Nephron progenitor cell (in vitro differentiated cells): ENCODE measurements around the gene UIMC1.

ENCODE experiments used
- DNase-seq: peaks from one replicate; pipeline ENCODE4 v3.0.0; 2021
- H3K27ac Mint-ChIP-seq: 2 replicates; pipeline ENCODE4 v1.8.0; 2021; ENCODE audit warnings: mild to moderate bottlenecking, moderate library complexity, mixed read lengths
- H3K27me3 Mint-ChIP-seq: 2 replicates; pipeline ENCODE4 v1.8.0; 2021; ENCODE audit warnings: mild to moderate bottlenecking, low read depth, mixed read lengths; ENCODE audit not compliant: poor library complexity
- H3K36me3 Mint-ChIP-seq: 2 replicates; pipeline ENCODE4 v1.8.0; 2021; ENCODE audit warnings: low read depth, mixed read lengths
- H3K4me1 Mint-ChIP-seq: 2 replicates; pipeline ENCODE4 v1.8.0; 2021; ENCODE audit warnings: mixed read lengths
- H3K4me3 Mint-ChIP-seq: 2 replicates; pipeline ENCODE4 v1.8.0; 2021; ENCODE audit warnings: mild to moderate bottlenecking, moderate library complexity, mixed read lengths
- H3K9me3 Mint-ChIP-seq: 2 replicates; pipeline ENCODE4 v1.8.0; 2021; ENCODE audit warnings: mild to moderate bottlenecking, moderate library complexity, mixed read lengths
- CTCF ChIP-seq: fragments of 200-600 bp; sonication (generic); IDR thresholded peaks from 2 replicates; pipeline ENCODE4 v1.5.0; 2021; ENCODE audit warnings: antibody characterized with exemption

UIMC1 gene

GRCh38 chr5:176902102-176902814 is 104.3 kb downstream of the UIMC1 start:
- DNase-seq = no peak
- H3K4me1 Mint-ChIP-seq = peaks cover 8% of the 10 kb centered on the region
- peaks cover 32% of the 10 kb centered on the region for H3K36me3 Mint-ChIP-seq
- no peaks in the 10 kb centered on the region for H3K27me3 Mint-ChIP-seq
- TF ChIP-seq CTCF = no peak
- H3K4me3 Mint-ChIP-seq = no peak overlapping the region
- no peaks in the 10 kb centered on the region for H3K9me3 Mint-ChIP-seq
- no peak overlapping the region for H3K27ac Mint-ChIP-seq

- Mint-ChIP-seq H3K36me3 (peaks cover 26% of the 10 kb centered on the region), H3K27ac (peak overlapping the region; percentile 7), H3K9me3 (no peaks in the 10 kb centered on the region), H3K27me3 (no peaks in the 10 kb centered on the region), H3K4me3 (no peak overlapping the region), H3K4me1 (peaks cover 9% of the 10 kb centered on the region)
- no peak for DNase-seq
- TF ChIP-seq CTCF = no peak
Observed at GRCh38 chr5:176901260-176902101, 105.1 kb downstream of the UIMC1 start.

GRCh38 chr5:176900780-176901204 is 105.8 kb downstream of the UIMC1 start:
- Mint-ChIP-seq H3K27ac (no peak overlapping the region), H3K27me3 (no peaks in the 10 kb centered on the region), H3K4me3 (no peak overlapping the region), H3K9me3 (no peaks in the 10 kb centered on the region), H3K4me1 (peaks cover 9% of the 10 kb centered on the region), H3K36me3 (peaks cover 23% of the 10 kb centered on the region)
- DNase-seq = no peak
- no peak for TF ChIP-seq CTCF

- H3K4me1 Mint-ChIP-seq = peaks cover 9% of the 10 kb centered on the region
- no peaks in the 10 kb centered on the region for H3K27me3 Mint-ChIP-seq
- no peak for TF ChIP-seq CTCF
- H3K4me3 Mint-ChIP-seq = no peak overlapping the region
- no peak for DNase-seq
- peak overlapping the region; percentile 13 for H3K27ac Mint-ChIP-seq
- peaks cover 17% of the 10 kb centered on the region for H3K36me3 Mint-ChIP-seq
- H3K9me3 Mint-ChIP-seq = no peaks in the 10 kb centered on the region
Observed at GRCh38 chr5:176899946-176900779, 106.4 kb downstream of the UIMC1 start.

GRCh38 chr5:176899296-176899891 is 107.2 kb downstream of the UIMC1 start, which contains the start of gene HK3:
HK3 (minus strand) TSS chr5:176899346; CDS start chr5:176896159, 3,187 bp downstream.
- Mint-ChIP-seq H3K4me3 (no peak within 1 kb of the TSS), H3K9me3 (no peaks in the 10 kb centered on the region), H3K4me1 (peaks cover 9% of the 10 kb centered on the region), H3K36me3 (peaks cover 11% of the 10 kb centered on the region), H3K27me3 (no peaks in the 10 kb centered on the region), H3K27ac (peak within 1 kb of the TSS; percentile 13)
- DNase-seq = no peak
- TF ChIP-seq CTCF = no peak
